K562 (cell line): ENCODE results near the gene RAB5A. TPM values are rescaled to one million over a fixed set of nuclear protein-coding genes. Genes with fewer than 3 reads are reported as not detected.

ENCODE experiments used
- ADNP ChIP-seq: fragments of 200-800 bp; sonication (Bioruptor generic); IDR thresholded peaks from 2 replicates; pipeline ENCODE4 v1.6.1; 2016; ENCODE audit warnings: missing genetic modification characterization, missing compliant biosample characterization
- AFF1 ChIP-seq, 2 experiments: fragments of 450-650 bp; IDR thresholded peaks; 2 replicates each; pipeline ENCODE4 v1.6.1; 2018; ENCODE audit warnings: mild to moderate bottlenecking in 2 of 2, low read depth in 1 of 2; ENCODE audit not compliant: partially characterized antibody in 2 of 2
- CC2D1A ChIP-seq: fragments of 450-650 bp; IDR thresholded peaks from 2 replicates; pipeline ENCODE4 v1.6.1; 2017; ENCODE audit warnings: mild to moderate bottlenecking
- CEBPB ChIP-seq: fragments of 450-650 bp; IDR thresholded peaks from 2 replicates; pipeline ENCODE4 v1.6.1; 2016; ENCODE audit warnings: missing genetic modification characterization, missing compliant biosample characterization
- CEBPG ChIP-seq, 3 experiments: fragments of 200-800 bp in 1 of 3; sonication (Bioruptor generic) in 1 of 3; sonication (generic) in 1 of 3; formaldehyde crosslinking in 1 of 3; IDR thresholded peaks in 2 of 3; conservative IDR thresholded peaks in 1 of 3; 2 replicates each; pipeline versions ENCODE4 v1.6.1 to v1.8.0; 2016 to 2022; ENCODE audit warnings: missing compliant biosample characterization in 2 of 3, missing genetic modification characterization in 2 of 3, mild to moderate bottlenecking in 1 of 3, missing genetic modification reagents in 1 of 3
- EWSR1 ChIP-seq: fragments of 450-650 bp; IDR thresholded peaks from 2 replicates; pipeline ENCODE4 v1.6.1; 2018; ENCODE audit warnings: borderline replicate concordance, mild to moderate bottlenecking, low read depth, moderate library complexity; ENCODE audit not compliant: partially characterized antibody
- GATAD2B ChIP-seq: fragments of 450-650 bp; IDR thresholded peaks from 2 replicates; pipeline ENCODE4 v1.6.1; 2017; ENCODE audit warnings: mild to moderate bottlenecking, borderline replicate concordance
- KAT7 ChIP-seq: sonication (generic); formaldehyde crosslinking; IDR thresholded peaks from 2 replicates; pipeline ENCODE4 v1.8.0; 2022; ENCODE audit warnings: missing genetic modification reagents, mild to moderate bottlenecking, borderline replicate concordance
- MAFK ChIP-seq: IDR thresholded peaks from 2 replicates; pipeline ENCODE4 v1.6.1; 2011; ENCODE audit warnings: low read length, improper control_type of control experiment
- NCOA4 ChIP-seq: fragments of 450-650 bp; IDR thresholded peaks from 2 replicates; pipeline ENCODE4 v1.6.1; 2018; ENCODE audit warnings: mild to moderate bottlenecking; ENCODE audit not compliant: partially characterized antibody
- PHB2 ChIP-seq: fragments of 450-650 bp; IDR thresholded peaks from 2 replicates; pipeline ENCODE4 v1.6.1; 2017; ENCODE audit warnings: low read depth
- POLR2AphosphoS2 ChIP-seq: IDR thresholded peaks from 2 replicates; pipeline ENCODE4 v1.6.1; 2012; ENCODE audit warnings: low read length, improper control_type of control experiment
- SLC30A9 ChIP-seq: fragments of 250-450 bp; sonication (Bioruptor Pico); IDR thresholded peaks from 2 replicates; pipeline ENCODE4 v1.8.0; 2022; ENCODE audit warnings: mild to moderate bottlenecking, moderate library complexity
- SMAD4 ChIP-seq: fragments of 250-450 bp; sonication (Bioruptor Pico); conservative IDR thresholded peaks from 2 replicates; pipeline ENCODE4 v1.8.0; 2021; ENCODE audit warnings: inconsistent platforms, mild to moderate bottlenecking, moderate library complexity
- SMARCB1 ChIP-seq: IDR thresholded peaks from 2 replicates; pipeline ENCODE4 v1.6.1; 2011; ENCODE audit warnings: improper control_type of control experiment, low read depth; ENCODE audit not compliant: insufficient read length
- THAP7 ChIP-seq: fragments of 250-450 bp; sonication (Bioruptor Pico); IDR thresholded peaks from 2 replicates; pipeline ENCODE4 v1.5.0; 2021
- ZBTB34 ChIP-seq: fragments of 250-450 bp; sonication (Bioruptor Pico); IDR thresholded peaks from 2 replicates; pipeline ENCODE4 v1.8.0; 2021; ENCODE audit warnings: mild to moderate bottlenecking, moderate library complexity
- ZNF507 ChIP-seq: conservative IDR thresholded peaks from 2 replicates; pipeline ENCODE4 v1.6.1; 2017; ENCODE audit warnings: missing genetic modification characterization, missing compliant biosample characterization
- ZNF589 ChIP-seq: fragments of 200-800 bp; sonication (Bioruptor generic); IDR thresholded peaks from 2 replicates; pipeline ENCODE4 v1.6.1; 2016; ENCODE audit warnings: low read depth, missing genetic modification characterization, missing compliant biosample characterization
- ZNF740 ChIP-seq, 3 experiments: fragments of 200-800 bp in 1 of 3; sonication (Bioruptor generic) in 1 of 3; sonication (generic) in 1 of 3; formaldehyde crosslinking in 1 of 3; IDR thresholded peaks; 2 replicates each; pipeline versions ENCODE4 v1.6.1 to v1.8.0; 2016 to 2022; ENCODE audit warnings: mild to moderate bottlenecking in 2 of 3, missing compliant biosample characterization in 2 of 3, missing genetic modification characterization in 2 of 3, missing genetic modification reagents in 1 of 3
- polyA plus RNA-seq, 8 experiments: library from polyadenylated mRNA; depleted of rRNA in 4 of 8; stranded (reverse) in 5 of 8; unstranded in 3 of 8; fragments of >200 nt; fragmentation: Nextera tagmentation in 2 of 8; fragmentation: Illumina TruSeq in 1 of 8; extraction: Ambion mirVana in 2 of 8; extraction: Trizol in 1 of 8; gene quantifications; 2 replicates each; pipeline versions ENCODE4 v1.2.1 to v1.2.3, GENCODE V29; 2011 to 2014; ENCODE audit warnings: inconsistent platforms in 1 of 8, missing spikeins in 1 of 8
- total RNA-seq, 7 experiments: library from RNA; depleted of rRNA in 6 of 7; stranded (reverse); fragments of >200 nt in 6 of 7; fragmentation: Illumina TruSeq in 2 of 7; extraction: Trizol in 2 of 7; gene quantifications; 2 replicates each; pipeline versions ENCODE4 v1.2.1 to v1.2.3, GENCODE V29; 2011 to 2021; ENCODE audit warnings: low replicate concordance in 1 of 7

RAB5A gene
- total and polyA plus RNA-seq, 9 of the 15 experiments (the other 6 are each of a cell fraction or from before 2014, with no cell fraction given), result 28.3 to 64.2 (median 49.0) TPM

GRCh38 chr3:20022954-20023622 lies 76.2 kb downstream of the RAB5A start (continued):
- no peak for TF ChIP-seq NCOA4
- no peak for TF ChIP-seq THAP7 (CRISPR knock-in tag)
- peak; percentile 96; the same call in 1 of the 2 replicates for TF ChIP-seq CC2D1A
- TF ChIP-seq PHB2, result peak; percentile 92
- TF ChIP-seq CEBPB (tag), result no peak
- TF ChIP-seq POLR2AphosphoS2, result no peak
- TF ChIP-seq KAT7 (CRISPR knock-in tag), result no peak
- peak; percentile 91 for TF ChIP-seq ADNP (tag)
- peak; percentile 99 for TF ChIP-seq SMARCB1
- TF ChIP-seq ZNF589 (CRISPR knock-in tag), result peak; percentile 89
- peak; percentile 34; the same call in 1 of the 2 replicates for TF ChIP-seq MAFK
- TF ChIP-seq SLC30A9 (CRISPR knock-in tag), result no peak
- TF ChIP-seq AFF1 (IDR thresholded peaks at IDR 0.05; ENCODE audit: low read depth in 1 of 2, partially characterized antibody in 2 of 2), result peak; percentile 60 to 84
- TF ChIP-seq ZNF740 (CRISPR knock-in tag; IDR thresholded peaks at IDR 0.05), result no peak
- TF ChIP-seq ZNF740 (tag; IDR thresholded peaks at IDR 0.05), result no peak
- no peak for TF ChIP-seq ZBTB34 (CRISPR knock-in tag)
- no peak for TF ChIP-seq EWSR1
- peak; percentile 97 for TF ChIP-seq SMAD4 (CRISPR knock-in tag)
- TF ChIP-seq GATAD2B, result peak; percentile 94
- no peak for TF ChIP-seq CEBPG (CRISPR knock-in tag; IDR thresholded peaks at IDR 0.05)
- peak in 1 of 2 experiments; percentile 45; a peak in 1 of 4 replicates for TF ChIP-seq CEBPG (tag; conservative IDR thresholded peaks at IDR 0.05 in 1 of 2, IDR thresholded peaks at IDR 0.05 in 1 of 2)
- no peak for TF ChIP-seq ZNF507 (tag)
